Esophagus muscularis mucosa (tissue), 4 donors: ENCODE data around the gene DGKZ. TPM values are rescaled to one million over a fixed set of nuclear protein-coding genes. Genes with fewer than 3 reads are reported as not detected.

Experiments
- DNase-seq: peaks from one replicate; pipeline ENCODE4 v3.0.0-alpha.2; 2017; ENCODE audit errors: extremely low spot score
- H3K27ac ChIP-seq, 4 donors: fragments of 200-600 bp; sonication (generic); replicated peaks in 1 of 4; 1 replicate in 3 of 4; 2 replicates in 1 of 4; pipeline ENCODE4 v1.5.1; 2016 to 2019; ENCODE audit warnings: mild to moderate bottlenecking in 1 of 4
- H3K27me3 ChIP-seq, 4 donors: fragments of 200-600 bp; sonication (generic); one replicate each; pipeline versions ENCODE4 v1.5.1 to v1.6.0; 2016 to 2019
- H3K36me3 ChIP-seq, 4 donors: fragments of 200-600 bp; sonication (generic); one replicate each; pipeline ENCODE4 v1.5.1; 2016 to 2019
- H3K4me1 ChIP-seq, 4 donors: fragments of 200-600 bp; sonication (generic); one replicate each; pipeline ENCODE4 v1.5.1; 2016 to 2019
- H3K4me3 ChIP-seq, 4 donors: fragments of 200-600 bp; sonication (generic); 1 replicate in 2 of 4; 2 replicates in 2 of 4; pipeline ENCODE4 v1.5.1; 2016 to 2019; ENCODE audit warnings: mild to moderate bottlenecking in 4 of 4, moderate library complexity in 1 of 4
- H3K9me3 ChIP-seq, 4 donors: fragments of 200-600 bp; sonication (generic); 1 replicate in 3 of 4; 2 replicates in 1 of 4; pipeline ENCODE4 v1.5.1; 2016 to 2019
- EP300 ChIP-seq: sonication (generic); formaldehyde crosslinking; IDR thresholded peaks from one replicate; pipeline ENCODE4 v1.6.1; 2017; ENCODE audit warnings: antibody characterized with exemption
- POLR2A ChIP-seq: fragments of 450-650 bp; IDR thresholded peaks from one replicate; pipeline ENCODE4 v1.6.1; 2017; ENCODE audit warnings: antibody characterized with exemption, moderate library complexity, mild to moderate bottlenecking, low read depth
- POLR2AphosphoS5 ChIP-seq, 2 donors: sonication (generic); formaldehyde crosslinking; IDR thresholded peaks; one replicate each; pipeline ENCODE4 v1.6.1; 2017; ENCODE audit warnings: antibody characterized with exemption in 2 of 2
- WGBS: methylation state at CpG from one replicate; pipeline ENCODE4 v1.1.5; 2018; 5-methylcytosine and 5-hydroxymethylcytosine counted together
- intact Hi-C: fragments of 100-400 bp; cut with DNase I; formaldehyde crosslinking; loops from one replicate; pipeline ENCODE4 v1.15.1; 2023
- total RNA-seq, 4 donors: library from RNA; depleted of rRNA; stranded (reverse); fragments of >200 nt; gene quantifications; one replicate each; pipeline versions ENCODE4 v1.1.0 to v1.2.1, GENCODE V29; 2016
- TF ChIP-seq, protein P1 (sequence below), 3 experiments: fragments of 200-600 bp in 2 of 3; fragments of 450-650 bp in 1 of 3; sonication (generic) in 2 of 3; IDR thresholded peaks; one replicate each; pipeline ENCODE4 v1.5.1; 2017 to 2019; ENCODE audit warnings: antibody characterized with exemption in 3 of 3, mild to moderate bottlenecking in 2 of 3, moderate library complexity in 1 of 3

Gene DGKZ
- total RNA-seq, 4 donors from 2014 or later: 39.4 to 85.8 (median 55.4) TPM

DNA sequence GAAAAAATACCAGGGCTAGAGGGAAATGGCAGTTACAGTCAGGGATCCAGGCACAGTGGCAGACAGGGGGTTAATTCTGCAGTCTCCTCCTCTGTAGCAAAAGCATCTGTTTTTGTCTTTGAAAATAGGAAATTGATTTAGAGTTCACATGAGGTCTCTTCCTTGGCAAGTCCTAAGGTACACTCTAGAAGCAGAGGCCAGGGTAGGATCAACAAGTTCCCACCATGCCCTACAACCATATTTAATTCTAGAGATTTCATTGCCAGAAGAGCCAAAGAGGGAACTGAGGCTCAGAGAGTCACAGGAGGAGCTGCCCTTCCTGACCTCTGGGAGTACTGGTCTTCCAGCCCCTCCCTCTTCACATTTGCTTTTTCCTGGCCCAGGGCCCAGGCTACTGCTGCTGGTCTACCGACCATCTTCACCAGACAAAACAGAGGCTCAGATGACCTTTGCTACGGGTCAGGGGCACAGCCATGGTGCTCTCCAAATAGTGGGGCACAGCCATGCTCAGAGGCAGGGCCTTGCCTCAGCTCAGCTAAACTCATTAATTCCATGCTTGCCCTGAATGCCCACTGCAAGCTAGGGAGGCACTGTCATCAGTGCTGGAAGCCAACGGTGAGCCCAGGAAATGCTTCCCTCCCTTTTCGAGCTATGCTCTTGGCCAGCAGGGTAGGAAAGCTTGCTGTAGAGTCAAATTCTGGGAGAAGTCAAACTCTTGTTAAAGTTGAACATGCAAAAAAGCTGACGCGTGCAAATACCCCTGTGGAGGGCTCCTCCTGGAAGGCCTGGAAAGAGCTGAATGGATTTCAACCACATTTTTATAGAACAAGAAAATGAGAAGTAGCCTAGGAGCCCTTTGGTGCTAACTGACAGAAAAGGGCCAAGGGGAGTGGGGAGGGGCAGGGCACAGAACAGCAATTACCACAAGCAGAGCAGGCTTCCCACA is 56.0 kb downstream of the DGKZ start:
- DNase-seq: no peak
- Histone ChIP-seq H3K4me3 (no peak overlapping the region), H3K4me1 (peaks cover 12 to 23% (median 17%) of the 10 kb centered on the region in 4 donors), H3K9me3 (no peaks in the 10 kb centered on the region), H3K36me3 (peaks cover 18 to 85% (median 69%) of the 10 kb centered on the region in 4 donors), H3K27me3 (no peaks in the 10 kb centered on the region), H3K27ac (no peak overlapping the region)
- intact Hi-C loops: no loop called here
- 74% methylated on average over 6 of the region's 6 CpGs for WGBS
- TF ChIP-seq, protein P1, sequence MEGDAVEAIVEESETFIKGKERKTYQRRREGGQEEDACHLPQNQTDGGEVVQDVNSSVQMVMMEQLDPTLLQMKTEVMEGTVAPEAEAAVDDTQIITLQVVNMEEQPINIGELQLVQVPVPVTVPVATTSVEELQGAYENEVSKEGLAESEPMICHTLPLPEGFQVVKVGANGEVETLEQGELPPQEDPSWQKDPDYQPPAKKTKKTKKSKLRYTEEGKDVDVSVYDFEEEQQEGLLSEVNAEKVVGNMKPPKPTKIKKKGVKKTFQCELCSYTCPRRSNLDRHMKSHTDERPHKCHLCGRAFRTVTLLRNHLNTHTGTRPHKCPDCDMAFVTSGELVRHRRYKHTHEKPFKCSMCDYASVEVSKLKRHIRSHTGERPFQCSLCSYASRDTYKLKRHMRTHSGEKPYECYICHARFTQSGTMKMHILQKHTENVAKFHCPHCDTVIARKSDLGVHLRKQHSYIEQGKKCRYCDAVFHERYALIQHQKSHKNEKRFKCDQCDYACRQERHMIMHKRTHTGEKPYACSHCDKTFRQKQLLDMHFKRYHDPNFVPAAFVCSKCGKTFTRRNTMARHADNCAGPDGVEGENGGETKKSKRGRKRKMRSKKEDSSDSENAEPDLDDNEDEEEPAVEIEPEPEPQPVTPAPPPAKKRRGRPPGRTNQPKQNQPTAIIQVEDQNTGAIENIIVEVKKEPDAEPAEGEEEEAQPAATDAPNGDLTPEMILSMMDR (IDR thresholded peaks at IDR 0.05): no peak
- TF ChIP-seq EP300: no peak
- TF ChIP-seq POLR2AphosphoS5 (IDR thresholded peaks at IDR 0.05): no peak
- no peak for TF ChIP-seq POLR2A

DNA sequence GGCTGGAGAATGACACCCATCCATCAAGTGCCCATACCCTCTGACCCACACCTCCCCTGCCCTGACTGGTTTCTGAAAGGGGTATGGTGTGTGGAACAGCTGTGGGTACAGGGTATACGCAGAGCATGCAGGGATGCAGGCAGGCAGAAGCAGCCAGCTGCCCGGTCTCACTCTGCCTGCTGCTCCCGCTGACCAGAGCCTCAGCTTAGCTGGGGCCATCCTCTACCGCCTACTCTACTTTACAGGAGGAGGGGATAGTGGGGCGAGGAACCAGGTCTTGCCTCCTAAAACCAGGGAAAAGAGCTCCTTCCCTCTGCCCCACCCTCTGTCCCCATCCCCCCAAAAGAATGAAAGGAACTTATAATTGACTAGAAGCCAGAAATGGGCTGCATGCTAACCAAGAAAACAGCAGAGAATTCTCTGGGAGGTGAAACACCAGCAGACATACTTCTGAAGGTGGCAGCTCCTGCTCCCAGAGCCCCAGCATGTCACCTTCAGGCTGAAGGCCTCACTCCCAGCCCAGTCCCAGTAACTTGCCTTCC is 57.3 kb downstream of the DGKZ start:
- no peak for DNase-seq
- TF ChIP-seq EP300 (no peak), POLR2AphosphoS5 (IDR thresholded peaks at IDR 0.05) (no peak)
- TF ChIP-seq, protein P1 (IDR thresholded peaks at IDR 0.05): no peak
- Histone ChIP-seq H3K9me3 (no peaks in the 10 kb centered on the region), H3K4me3 (no peak overlapping the region), H3K27me3 (no peaks in the 10 kb centered on the region), H3K4me1 (peaks cover 12 to 23% (median 17%) of the 10 kb centered on the region in 4 donors), H3K27ac (no peak overlapping the region), H3K36me3 (peaks cover 30 to 87% (median 72%) of the 10 kb centered on the region in 4 donors)
- 86% methylated on average over 5 of the region's 5 CpGs for WGBS
- intact Hi-C loops: no loop called here

DNA sequence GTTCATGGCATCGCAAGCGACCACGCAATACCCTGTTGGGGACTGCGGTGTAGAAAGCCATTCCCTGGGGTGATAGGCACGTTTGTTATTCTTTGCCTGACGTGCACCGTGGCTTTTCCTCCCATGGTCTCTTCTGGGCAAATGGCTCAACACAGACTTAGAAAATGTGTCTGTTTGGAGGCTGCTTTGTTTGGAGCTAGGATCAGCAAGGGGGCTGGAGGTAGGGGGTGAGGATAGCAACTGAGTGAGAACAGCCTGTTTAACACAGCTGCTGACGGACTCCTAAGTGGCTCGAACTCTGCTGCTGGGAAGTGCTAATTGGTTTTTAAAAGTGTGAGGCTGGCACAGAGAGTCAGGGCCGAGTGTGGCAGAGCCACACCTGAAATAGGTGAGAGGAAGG is 60.4 kb downstream of the DGKZ start:
- H3K27me3 ChIP-seq: no peaks in the 10 kb centered on the region
- H3K4me1 ChIP-seq: peaks cover 12 to 23% (median 17%) of the 10 kb centered on the region in 4 donors
- no peak for DNase-seq
- peaks cover 32 to 94% (median 73%) of the 10 kb centered on the region in 4 donors for H3K36me3 ChIP-seq
- 85% methylated on average over 10 of the region's 10 CpGs for WGBS
- H3K27ac ChIP-seq: no peak overlapping the region
- no peaks in the 10 kb centered on the region for H3K9me3 ChIP-seq
- no peak overlapping the region for H3K4me3 ChIP-seq
- intact Hi-C loops: no loop called here
- TF ChIP-seq, protein P1 (IDR thresholded peaks at IDR 0.05): no peak
- TF ChIP-seq POLR2A (no peak), POLR2AphosphoS5 (IDR thresholded peaks at IDR 0.05) (no peak), EP300 (no peak)

DNA sequence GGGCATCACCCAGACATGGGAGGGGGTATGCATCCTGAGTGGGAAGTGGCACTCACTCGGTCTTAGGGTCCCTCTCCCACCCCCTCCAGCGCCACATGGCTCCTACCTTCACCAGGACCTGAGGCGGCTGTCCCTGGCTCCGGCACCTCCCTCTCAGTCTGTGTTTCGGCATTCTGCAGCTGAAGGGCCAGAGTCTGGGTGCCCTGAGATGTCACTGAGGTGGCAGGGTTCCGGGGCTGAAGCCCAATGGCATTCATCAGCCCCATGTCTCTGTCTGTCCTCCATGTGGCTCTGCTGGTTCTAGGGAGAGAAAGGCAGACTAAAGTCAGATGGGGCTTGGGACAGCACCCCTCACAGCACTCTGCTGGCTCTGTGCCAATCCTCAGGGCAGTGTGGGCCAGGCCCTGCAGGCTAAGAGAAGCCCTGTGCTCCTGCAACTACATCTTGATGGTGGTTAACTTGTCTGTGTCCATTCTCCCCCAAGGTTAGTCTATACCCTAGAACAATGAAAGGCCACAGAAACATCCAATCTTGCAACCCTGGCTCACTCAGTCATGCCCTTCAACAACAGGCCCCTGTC is 61.2 kb downstream of the DGKZ start:
- TF ChIP-seq, protein P1 (IDR thresholded peaks at IDR 0.05): no peak
- TF ChIP-seq EP300: no peak
- no peak for TF ChIP-seq POLR2A
- no peak for TF ChIP-seq POLR2AphosphoS5 (IDR thresholded peaks at IDR 0.05)
- H3K36me3 ChIP-seq: peaks cover 28 to 94% (median 77%) of the 10 kb centered on the region in 4 donors
- H3K27ac ChIP-seq: no peak overlapping the region
- 86% methylated on average over 4 of the region's 6 CpGs for WGBS
- intact Hi-C loops: no loop called here
- no peak for DNase-seq
- peaks cover 10 to 16% (median 12%) of the 10 kb centered on the region in 4 donors for H3K4me1 ChIP-seq
- no peaks in the 10 kb centered on the region for H3K27me3 ChIP-seq
- H3K9me3 ChIP-seq: no peaks in the 10 kb centered on the region
- H3K4me3 ChIP-seq: no peak overlapping the region
